Measurements from ENCODE around the gene CASP4.

DNA sequence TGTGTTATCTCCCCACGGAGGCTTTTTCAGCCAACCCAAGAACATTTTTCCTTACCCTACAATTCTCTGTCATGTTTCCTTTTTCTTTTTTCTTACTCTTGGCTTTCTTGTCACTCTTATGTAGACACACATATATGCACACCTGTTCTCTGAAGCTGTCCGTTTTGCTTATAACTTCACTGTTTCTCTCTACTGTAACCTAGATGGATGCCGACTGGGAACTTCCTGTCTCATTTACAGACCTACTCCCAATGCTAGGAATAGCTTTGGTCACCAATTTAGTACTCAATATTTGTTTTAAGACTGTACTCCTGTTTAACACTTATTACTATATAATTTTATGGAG lies 60.2 kb downstream of the CASP4 start:
- TF ChIP-seq POLR2AphosphoS5 (IDR thresholded peaks at IDR 0.05; ENCODE audit: control insufficient read depth, insufficient read depth, low read depth, low read length) (no peak), SPI1 (IDR thresholded peaks at IDR 0.05; ENCODE audit: borderline replicate concordance, low read depth, low read length) (no peak), HCFC1 (IDR thresholded peaks at IDR 0.05; ENCODE audit: low read depth, low read length) (no peak)

Data from K562 (cell line).